Measurements from ENCODE around the gene ZBTB16.
"Not testable (repeated sequence)": the region's sequence is repeated elsewhere in the genome, so short reads cannot be mapped to it uniquely, and the experiment has no call there.

Gene ZBTB16

GRCh38 chr11:114040706-114041211 is 18.8 kb upstream of the ZBTB16 start:
- in situ Hi-C loops (cut with MboI; ENCODE audit: low sequenced_read_pairs): no loop called here

GRCh38 chr11:114042234-114042633 is 17.3 kb upstream of the ZBTB16 start:
- in situ Hi-C loops (cut with MboI; ENCODE audit: low sequenced_read_pairs): no loop called here

- in situ Hi-C loops (cut with MboI; ENCODE audit: low sequenced_read_pairs): no loop called here
Measured at GRCh38 chr11:114044042-114044871, 15.3 kb upstream of the ZBTB16 start.

- in situ Hi-C loops (cut with MboI; ENCODE audit: low sequenced_read_pairs): no loop called here
Measured at GRCh38 chr11:114047327-114047726, 12.2 kb upstream of the ZBTB16 start.

GRCh38 chr11:114049050-114049449 is 10.5 kb upstream of the ZBTB16 start:
- in situ Hi-C loops (cut with MboI; ENCODE audit: low sequenced_read_pairs): no loop called here

GRCh38 chr11:114049766-114050165 is 9.7 kb upstream of the ZBTB16 start:
- in situ Hi-C loops (cut with MboI; ENCODE audit: low sequenced_read_pairs): not testable (repeated sequence)

- in situ Hi-C loops (cut with MboI; ENCODE audit: low sequenced_read_pairs): no loop called here
Measured at GRCh38 chr11:114050258-114050927, 9.1 kb upstream of the ZBTB16 start.

GRCh38 chr11:114051558-114051957 is 8.0 kb upstream of the ZBTB16 start:
- in situ Hi-C loops (cut with MboI; ENCODE audit: low sequenced_read_pairs): no loop called here

GRCh38 chr11:114052160-114052559 is 7.4 kb upstream of the ZBTB16 start:
- in situ Hi-C loops (cut with MboI; ENCODE audit: low sequenced_read_pairs): no loop called here

- in situ Hi-C loops (cut with MboI; ENCODE audit: low sequenced_read_pairs): no loop called here
Measured at GRCh38 chr11:114053406-114053805, 6.1 kb upstream of the ZBTB16 start.

- in situ Hi-C loops (cut with MboI; ENCODE audit: low sequenced_read_pairs): no loop called here
Measured at GRCh38 chr11:114054806-114055205, 4.7 kb upstream of the ZBTB16 start.

- in situ Hi-C loops (cut with MboI; ENCODE audit: low sequenced_read_pairs): no loop called here
Measured at GRCh38 chr11:114056409-114056808, 3.1 kb upstream of the ZBTB16 start.

- in situ Hi-C loops (cut with MboI; ENCODE audit: low sequenced_read_pairs): no loop called here
Measured at GRCh38 chr11:114057147-114057546, 2.4 kb upstream of the ZBTB16 start.

GRCh38 chr11:114057605-114058004 is 1.9 kb upstream of the ZBTB16 start:
- in situ Hi-C loops (cut with MboI; ENCODE audit: low sequenced_read_pairs): no loop called here

- in situ Hi-C loops (cut with MboI; ENCODE audit: low sequenced_read_pairs): no loop called here
Measured at GRCh38 chr11:114058026-114058706, 1.3 kb upstream of the ZBTB16 start.

- in situ Hi-C loops (cut with MboI; ENCODE audit: low sequenced_read_pairs): no loop called here
Measured at GRCh38 chr11:114058871-114059277, 637 bp upstream of the ZBTB16 start.

- in situ Hi-C loops (cut with MboI; ENCODE audit: low sequenced_read_pairs): loop anchor here (10.0 kb wide), 1 partner anchor 95 kb away; no protein-coding TSS in a partner anchor
Measured at GRCh38 chr11:114059984-114060391, 477 bp downstream of the ZBTB16 start.

- in situ Hi-C loops (cut with MboI; ENCODE audit: low sequenced_read_pairs): loop anchor here (10.0 kb wide), 1 partner anchor 94 kb away; no protein-coding TSS in a partner anchor
Measured at GRCh38 chr11:114060392-114061047, 1.0 kb downstream of the ZBTB16 start.

GRCh38 chr11:114061048-114061680 is 1.7 kb downstream of the ZBTB16 start:
- in situ Hi-C loops (cut with MboI; ENCODE audit: low sequenced_read_pairs): loop anchor here (10.0 kb wide), 1 partner anchor 94 kb away; no protein-coding TSS in a partner anchor

GRCh38 chr11:114061681-114062049 is 2.2 kb downstream of the ZBTB16 start:
- in situ Hi-C loops (cut with MboI; ENCODE audit: low sequenced_read_pairs): loop anchor here (10.0 kb wide), 1 partner anchor 93 kb away; no protein-coding TSS in a partner anchor
